ENCODE results near the gene SUN1.

DNA sequence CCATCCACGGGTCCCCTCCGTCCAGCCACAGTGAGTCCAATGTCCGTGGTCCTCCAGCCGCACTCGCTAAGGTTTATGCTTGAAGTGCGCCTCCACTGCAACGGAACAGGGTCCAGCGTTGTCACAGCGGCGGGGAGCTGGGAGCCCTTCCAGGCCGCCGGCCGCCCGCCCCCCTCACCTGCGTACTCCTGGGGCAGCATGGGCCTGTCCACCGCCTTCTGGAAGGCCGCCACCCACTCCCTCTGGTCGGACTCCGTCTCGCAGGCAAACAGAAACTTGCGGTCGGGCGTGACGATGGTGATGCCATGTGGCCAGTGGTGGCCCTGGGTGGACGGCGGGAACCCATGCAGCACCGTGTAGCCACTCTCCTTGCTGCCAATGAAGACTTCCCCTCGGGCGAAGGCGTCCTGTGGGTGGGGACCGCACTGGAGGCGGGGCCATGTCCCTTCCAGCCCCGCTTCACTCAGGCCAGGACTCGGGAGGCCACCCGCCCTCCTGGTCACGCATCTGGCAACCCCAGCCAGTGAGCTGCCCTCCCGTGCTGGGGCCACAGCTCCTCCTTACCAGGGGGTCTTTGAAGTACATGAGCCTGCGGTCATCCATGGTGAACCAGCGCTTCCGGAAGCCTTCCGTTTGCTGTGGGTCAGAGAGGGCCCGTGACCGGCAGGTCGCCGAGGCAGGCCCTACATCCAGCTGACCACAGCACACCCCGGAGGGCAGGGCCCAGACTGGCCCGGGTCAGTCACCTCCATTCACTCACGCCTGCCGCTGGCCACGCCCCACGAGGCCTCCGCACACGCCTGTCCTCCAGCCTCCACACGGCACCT is 66.8 kb downstream of the SUN1 start:
- TF ChIP-seq, protein P1, sequence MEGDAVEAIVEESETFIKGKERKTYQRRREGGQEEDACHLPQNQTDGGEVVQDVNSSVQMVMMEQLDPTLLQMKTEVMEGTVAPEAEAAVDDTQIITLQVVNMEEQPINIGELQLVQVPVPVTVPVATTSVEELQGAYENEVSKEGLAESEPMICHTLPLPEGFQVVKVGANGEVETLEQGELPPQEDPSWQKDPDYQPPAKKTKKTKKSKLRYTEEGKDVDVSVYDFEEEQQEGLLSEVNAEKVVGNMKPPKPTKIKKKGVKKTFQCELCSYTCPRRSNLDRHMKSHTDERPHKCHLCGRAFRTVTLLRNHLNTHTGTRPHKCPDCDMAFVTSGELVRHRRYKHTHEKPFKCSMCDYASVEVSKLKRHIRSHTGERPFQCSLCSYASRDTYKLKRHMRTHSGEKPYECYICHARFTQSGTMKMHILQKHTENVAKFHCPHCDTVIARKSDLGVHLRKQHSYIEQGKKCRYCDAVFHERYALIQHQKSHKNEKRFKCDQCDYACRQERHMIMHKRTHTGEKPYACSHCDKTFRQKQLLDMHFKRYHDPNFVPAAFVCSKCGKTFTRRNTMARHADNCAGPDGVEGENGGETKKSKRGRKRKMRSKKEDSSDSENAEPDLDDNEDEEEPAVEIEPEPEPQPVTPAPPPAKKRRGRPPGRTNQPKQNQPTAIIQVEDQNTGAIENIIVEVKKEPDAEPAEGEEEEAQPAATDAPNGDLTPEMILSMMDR (IDR thresholded peaks at IDR 0.05; ENCODE audit: low read depth, low read length, missing input control) = no peak
- TF ChIP-seq RAD21 (IDR thresholded peaks at IDR 0.05) = no peak
- TF ChIP-seq, protein P2, sequence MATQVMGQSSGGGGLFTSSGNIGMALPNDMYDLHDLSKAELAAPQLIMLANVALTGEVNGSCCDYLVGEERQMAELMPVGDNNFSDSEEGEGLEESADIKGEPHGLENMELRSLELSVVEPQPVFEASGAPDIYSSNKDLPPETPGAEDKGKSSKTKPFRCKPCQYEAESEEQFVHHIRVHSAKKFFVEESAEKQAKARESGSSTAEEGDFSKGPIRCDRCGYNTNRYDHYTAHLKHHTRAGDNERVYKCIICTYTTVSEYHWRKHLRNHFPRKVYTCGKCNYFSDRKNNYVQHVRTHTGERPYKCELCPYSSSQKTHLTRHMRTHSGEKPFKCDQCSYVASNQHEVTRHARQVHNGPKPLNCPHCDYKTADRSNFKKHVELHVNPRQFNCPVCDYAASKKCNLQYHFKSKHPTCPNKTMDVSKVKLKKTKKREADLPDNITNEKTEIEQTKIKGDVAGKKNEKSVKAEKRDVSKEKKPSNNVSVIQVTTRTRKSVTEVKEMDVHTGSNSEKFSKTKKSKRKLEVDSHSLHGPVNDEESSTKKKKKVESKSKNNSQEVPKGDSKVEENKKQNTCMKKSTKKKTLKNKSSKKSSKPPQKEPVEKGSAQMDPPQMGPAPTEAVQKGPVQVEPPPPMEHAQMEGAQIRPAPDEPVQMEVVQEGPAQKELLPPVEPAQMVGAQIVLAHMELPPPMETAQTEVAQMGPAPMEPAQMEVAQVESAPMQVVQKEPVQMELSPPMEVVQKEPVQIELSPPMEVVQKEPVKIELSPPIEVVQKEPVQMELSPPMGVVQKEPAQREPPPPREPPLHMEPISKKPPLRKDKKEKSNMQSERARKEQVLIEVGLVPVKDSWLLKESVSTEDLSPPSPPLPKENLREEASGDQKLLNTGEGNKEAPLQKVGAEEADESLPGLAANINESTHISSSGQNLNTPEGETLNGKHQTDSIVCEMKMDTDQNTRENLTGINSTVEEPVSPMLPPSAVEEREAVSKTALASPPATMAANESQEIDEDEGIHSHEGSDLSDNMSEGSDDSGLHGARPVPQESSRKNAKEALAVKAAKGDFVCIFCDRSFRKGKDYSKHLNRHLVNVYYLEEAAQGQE (IDR thresholded peaks at IDR 0.05) = no peak
- no peak for TF ChIP-seq ATF3 (IDR thresholded peaks at IDR 0.05)
- TF ChIP-seq, protein P3, sequence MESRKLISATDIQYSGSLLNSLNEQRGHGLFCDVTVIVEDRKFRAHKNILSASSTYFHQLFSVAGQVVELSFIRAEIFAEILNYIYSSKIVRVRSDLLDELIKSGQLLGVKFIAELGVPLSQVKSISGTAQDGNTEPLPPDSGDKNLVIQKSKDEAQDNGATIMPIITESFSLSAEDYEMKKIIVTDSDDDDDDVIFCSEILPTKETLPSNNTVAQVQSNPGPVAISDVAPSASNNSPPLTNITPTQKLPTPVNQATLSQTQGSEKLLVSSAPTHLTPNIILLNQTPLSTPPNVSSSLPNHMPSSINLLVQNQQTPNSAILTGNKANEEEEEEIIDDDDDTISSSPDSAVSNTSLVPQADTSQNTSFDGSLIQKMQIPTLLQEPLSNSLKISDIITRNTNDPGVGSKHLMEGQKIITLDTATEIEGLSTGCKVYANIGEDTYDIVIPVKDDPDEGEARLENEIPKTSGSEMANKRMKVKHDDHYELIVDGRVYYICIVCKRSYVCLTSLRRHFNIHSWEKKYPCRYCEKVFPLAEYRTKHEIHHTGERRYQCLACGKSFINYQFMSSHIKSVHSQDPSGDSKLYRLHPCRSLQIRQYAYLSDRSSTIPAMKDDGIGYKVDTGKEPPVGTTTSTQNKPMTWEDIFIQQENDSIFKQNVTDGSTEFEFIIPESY (IDR thresholded peaks at IDR 0.05) = no peak
- TF ChIP-seq TAF1 (conservative IDR thresholded peaks at IDR 0.05) = no peak
- no peak for TF ChIP-seq YY1 (IDR thresholded peaks at IDR 0.05)
- TF ChIP-seq HNF4G (IDR thresholded peaks at IDR 0.05) = no peak
- peak; percentile 82 for TF ChIP-seq NR2F2 (IDR thresholded peaks at IDR 0.05)
- peak; percentile 39 for TF ChIP-seq SP1 (IDR thresholded peaks at IDR 0.05)
